ENCODE results near the gene SNTB2. TPM values are rescaled to one million over a fixed set of nuclear protein-coding genes. Genes with fewer than 3 reads are reported as not detected.
"Not testable (repeated sequence)": the region's sequence is repeated elsewhere in the genome, so short reads cannot be mapped to it uniquely, and the experiment has no call there.

SNTB2 gene
- polyA plus RNA-seq (2011; rRNA removed): 62.6 and 72.0 TPM in 2 replicates
- polyA minus RNA-seq (2011; rRNA and poly(A)+ RNA removed): 147 and 149 TPM in 2 replicates

DNA sequence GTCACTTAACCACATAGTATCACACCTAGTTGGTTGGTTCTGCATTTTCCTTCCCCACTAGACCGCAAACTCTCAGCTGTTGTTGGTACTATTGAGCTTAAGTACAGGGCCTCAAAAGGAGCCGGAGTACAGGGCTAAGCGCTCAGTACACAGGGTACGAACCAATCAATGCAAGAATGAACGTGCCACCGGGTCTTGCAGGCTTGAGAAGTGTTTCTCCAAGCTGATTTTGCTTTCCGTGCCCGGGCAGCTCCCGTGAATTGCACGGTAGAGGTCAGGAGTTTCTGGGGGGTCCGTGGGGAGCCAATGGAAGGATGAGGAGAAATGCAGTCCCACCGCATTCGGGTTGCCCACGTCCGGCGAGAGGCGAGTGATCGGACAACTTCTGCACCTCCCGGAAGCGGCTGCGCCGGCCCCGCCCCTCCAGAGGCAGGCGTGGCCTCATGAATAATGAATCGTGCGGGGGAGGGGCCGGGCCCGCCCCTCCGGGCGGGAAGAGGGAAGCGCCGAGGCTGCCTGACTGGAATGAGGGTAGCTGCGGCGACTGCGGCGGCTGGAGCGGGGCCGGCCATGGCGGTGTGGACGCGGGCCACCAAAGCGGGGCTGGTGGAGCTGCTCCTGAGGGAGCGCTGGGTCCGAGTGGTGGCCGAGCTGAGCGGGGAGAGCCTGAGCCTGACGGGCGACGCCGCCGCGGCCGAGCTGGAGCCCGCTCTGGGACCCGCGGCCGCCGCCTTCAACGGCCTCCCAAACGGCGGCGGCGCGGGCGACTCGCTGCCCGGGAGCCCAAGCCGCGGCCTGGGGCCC is at the start of gene SNTB2:
Gene SNTB2 (plus strand): TSS at position 523 of the 804 bp plus-strand sequence. CDS start 3 bp downstream, at position 526.
- TF ChIP-seq, protein P1, sequence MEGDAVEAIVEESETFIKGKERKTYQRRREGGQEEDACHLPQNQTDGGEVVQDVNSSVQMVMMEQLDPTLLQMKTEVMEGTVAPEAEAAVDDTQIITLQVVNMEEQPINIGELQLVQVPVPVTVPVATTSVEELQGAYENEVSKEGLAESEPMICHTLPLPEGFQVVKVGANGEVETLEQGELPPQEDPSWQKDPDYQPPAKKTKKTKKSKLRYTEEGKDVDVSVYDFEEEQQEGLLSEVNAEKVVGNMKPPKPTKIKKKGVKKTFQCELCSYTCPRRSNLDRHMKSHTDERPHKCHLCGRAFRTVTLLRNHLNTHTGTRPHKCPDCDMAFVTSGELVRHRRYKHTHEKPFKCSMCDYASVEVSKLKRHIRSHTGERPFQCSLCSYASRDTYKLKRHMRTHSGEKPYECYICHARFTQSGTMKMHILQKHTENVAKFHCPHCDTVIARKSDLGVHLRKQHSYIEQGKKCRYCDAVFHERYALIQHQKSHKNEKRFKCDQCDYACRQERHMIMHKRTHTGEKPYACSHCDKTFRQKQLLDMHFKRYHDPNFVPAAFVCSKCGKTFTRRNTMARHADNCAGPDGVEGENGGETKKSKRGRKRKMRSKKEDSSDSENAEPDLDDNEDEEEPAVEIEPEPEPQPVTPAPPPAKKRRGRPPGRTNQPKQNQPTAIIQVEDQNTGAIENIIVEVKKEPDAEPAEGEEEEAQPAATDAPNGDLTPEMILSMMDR (IDR thresholded peaks at IDR 0.05; ENCODE audit: low read depth, low read length): no peak

DNA sequence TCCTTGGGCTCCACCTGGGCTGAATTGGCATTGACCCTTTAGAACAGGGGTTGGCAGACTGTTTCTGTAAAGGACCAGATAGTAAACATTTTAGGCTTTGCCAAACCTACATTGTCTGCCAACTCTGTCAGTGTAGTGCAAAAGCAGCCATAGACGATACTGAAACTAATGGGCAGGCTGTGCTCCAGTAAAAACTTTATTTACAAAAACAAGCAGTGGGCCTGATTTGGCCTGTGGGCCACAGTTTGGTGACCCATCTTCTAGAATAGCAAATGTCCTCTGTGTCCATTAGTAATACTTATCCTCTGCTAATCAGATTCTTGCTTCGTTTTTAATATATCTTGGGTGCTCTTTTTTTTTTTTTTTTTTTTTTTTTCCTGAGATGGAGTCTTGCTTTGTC is 48.4 kb upstream of the SNTB2 start:
- DNase-seq (ENCODE audit: low read depth, low spot score): no peak
- CTCF ChIA-PET: no interaction called here
- no peaks in the 10 kb centered on the region for H3K27me3 ChIP-seq (ENCODE audit: control insufficient read depth, insufficient read depth, low read length)
- POLR2A ChIA-PET: no interaction called here
- no peak overlapping the region for H3K4me3 ChIP-seq (ENCODE audit: low read depth, low read length)
- TF ChIP-seq, protein P1 (IDR thresholded peaks at IDR 0.05; ENCODE audit: low read depth, low read length): no peak
- H3K27ac ChIP-seq (ENCODE audit: low read depth, low read length): no peak overlapping the region
- no peaks in the 10 kb centered on the region for H3K9me3 ChIP-seq (ENCODE audit: control insufficient read depth, insufficient read depth, low read length)

More for the DNA sequence above, at the start of gene SNTB2:
- DNase-seq (ENCODE audit: low read depth, low spot score): peak; percentile 55
- CTCF ChIA-PET: interaction anchor here (0.6 to 4.4 kb wide), 6 partner anchors 21 to 100 kb away, joined by 3 to 26 read pairs (median 4); no protein-coding TSS in a partner anchor
- H3K9me3 ChIP-seq (ENCODE audit: control insufficient read depth, insufficient read depth, low read length): no peaks in the 10 kb centered on the region
- no peaks in the 10 kb centered on the region for H3K27me3 ChIP-seq (ENCODE audit: control insufficient read depth, insufficient read depth, low read length)
- peak within 1 kb of the TSS; percentile 77 for H3K4me3 ChIP-seq (ENCODE audit: low read depth, low read length)
- peak within 1 kb of the TSS; percentile 49 for H3K27ac ChIP-seq (ENCODE audit: low read depth, low read length)
- POLR2A ChIA-PET: interaction anchor here (0.6 to 1.8 kb wide), 10 partner anchors 7 to 143 kb away, joined by 3 to 12 read pairs (median 4); partner anchors contain the start of gene PDF

DNA sequence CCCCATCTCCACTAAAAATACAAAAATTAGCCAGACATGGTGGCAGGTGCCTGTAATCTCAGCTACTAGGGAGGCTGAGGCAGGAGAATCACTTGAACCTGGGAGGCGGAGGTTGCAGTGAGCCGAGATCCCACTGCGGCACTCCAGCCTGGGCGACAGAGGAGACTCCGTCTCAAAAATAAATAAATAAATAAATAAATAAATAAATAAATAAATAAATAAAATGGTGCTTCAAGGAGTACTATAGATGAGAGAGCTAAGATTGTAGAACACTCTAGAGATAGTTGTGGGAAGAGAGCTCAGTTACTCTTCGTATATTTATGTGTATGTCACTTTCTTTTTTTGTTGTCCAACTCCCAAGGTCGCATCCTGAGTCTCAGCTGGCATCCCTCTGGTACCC is 47.5 kb upstream of the SNTB2 start:
- CTCF ChIA-PET: interaction anchor here (2.2 kb wide), 1 partner anchor 10 kb away, joined by 12 read pairs; no protein-coding TSS in a partner anchor
- POLR2A ChIA-PET; DNase-seq (ENCODE audit: low read depth, low spot score); H3K27ac ChIP-seq (ENCODE audit: low read depth, low read length); H3K27me3 ChIP-seq (ENCODE audit: control insufficient read depth, insufficient read depth, low read length); H3K4me3 ChIP-seq (ENCODE audit: low read depth, low read length); H3K9me3 ChIP-seq (ENCODE audit: control insufficient read depth, insufficient read depth, low read length): not testable (repeated sequence)

DNA sequence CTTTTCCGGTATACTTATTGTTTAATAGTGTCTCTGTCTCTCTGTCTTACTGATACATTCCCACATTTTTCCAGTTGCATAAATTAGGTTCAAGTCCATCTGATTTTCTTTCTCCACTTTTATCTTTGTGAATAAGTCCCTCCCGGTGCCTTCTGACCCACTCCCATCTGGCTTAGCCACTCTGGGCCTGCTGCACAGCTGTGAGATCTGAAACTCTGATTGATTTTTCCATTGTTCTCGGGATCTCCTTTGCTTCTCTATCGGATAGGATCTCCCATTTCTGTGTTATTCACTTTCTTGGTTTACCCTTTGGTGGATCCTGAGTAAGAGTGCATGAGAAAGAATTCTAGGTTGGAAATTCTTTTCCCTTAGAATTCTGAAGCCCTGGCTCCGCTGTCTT is 46.0 kb upstream of the SNTB2 start:
- TF ChIP-seq, protein P1 (IDR thresholded peaks at IDR 0.05; ENCODE audit: low read depth, low read length): no peak
- ChIA-PET CTCF (interaction anchor here (0.6 to 2.2 kb wide), 2 partner anchors 9 to 47 kb away, joined by 3 to 12 read pairs; no protein-coding TSS in a partner anchor), POLR2A (no interaction called here)
- Histone ChIP-seq H3K4me3 (ENCODE audit: low read depth, low read length) (no peak overlapping the region), H3K27ac (ENCODE audit: low read depth, low read length) (no peak overlapping the region), H3K27me3 (ENCODE audit: control insufficient read depth, insufficient read depth, low read length) (no peaks in the 10 kb centered on the region), H3K9me3 (ENCODE audit: control insufficient read depth, insufficient read depth, low read length) (no peaks in the 10 kb centered on the region)
- DNase-seq (ENCODE audit: low read depth, low spot score): no peak

DNA sequence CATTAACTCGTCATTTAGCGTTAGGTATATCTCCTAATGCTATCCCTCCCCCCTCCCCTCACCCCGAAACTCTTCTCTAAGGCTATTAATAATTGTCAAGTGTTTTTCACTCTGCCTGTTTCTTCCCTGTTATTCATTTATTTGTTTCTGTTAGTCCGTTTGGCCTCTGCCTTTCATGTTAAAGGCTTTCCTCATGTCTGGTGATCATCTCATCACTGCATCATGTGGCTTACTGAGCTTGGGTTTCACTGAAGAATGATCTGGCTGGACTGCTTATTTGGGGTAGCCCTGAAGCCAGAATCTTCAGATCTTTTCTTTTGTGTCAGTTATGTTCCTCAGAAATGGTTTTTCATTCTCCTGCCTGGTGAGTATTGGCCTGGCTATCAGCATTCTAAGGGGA is 45.0 kb upstream of the SNTB2 start:
- H3K4me3 ChIP-seq (ENCODE audit: low read depth, low read length): no peak overlapping the region
- DNase-seq (ENCODE audit: low read depth, low spot score): no peak
- no peaks in the 10 kb centered on the region for H3K9me3 ChIP-seq (ENCODE audit: control insufficient read depth, insufficient read depth, low read length)
- TF ChIP-seq, protein P1 (IDR thresholded peaks at IDR 0.05; ENCODE audit: low read depth, low read length): no peak
- H3K27ac ChIP-seq (ENCODE audit: low read depth, low read length): no peak overlapping the region
- ChIA-PET CTCF (interaction anchor here (0.5 kb wide), 1 partner anchor 189 kb away, joined by 7 read pairs; no protein-coding TSS in a partner anchor), POLR2A (no interaction called here)
- no peaks in the 10 kb centered on the region for H3K27me3 ChIP-seq (ENCODE audit: control insufficient read depth, insufficient read depth, low read length)

Measured in AG04450 (cell line).